ENCODE measurements around the gene FBRSL1.

The FBRSL1 gene

GRCh38 chr12:132485619-132486018 lies 4.3 kb upstream of the FBRSL1 start:
- DNase-seq: no peak

DNA sequence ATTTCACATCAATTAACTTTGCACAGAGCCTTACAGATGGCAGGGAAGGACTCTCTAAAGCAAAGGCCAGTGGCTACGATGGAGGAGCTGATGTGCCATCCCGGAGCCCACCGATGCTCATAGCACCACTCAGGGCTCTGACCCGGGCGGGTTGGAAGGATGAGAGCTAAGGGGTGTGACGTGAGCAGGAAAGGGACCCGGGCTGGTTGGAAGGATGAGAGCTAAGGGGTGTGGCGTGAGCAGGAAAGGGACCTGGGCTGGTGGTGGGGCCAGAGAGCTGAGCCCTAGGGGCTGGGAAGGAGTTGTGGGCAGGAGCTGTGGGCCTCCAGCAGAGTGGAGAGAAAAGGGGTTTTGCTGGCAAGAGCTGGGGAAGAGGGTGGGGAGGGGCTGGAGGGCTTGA lies 3.8 kb upstream of the FBRSL1 start:
- DNase-seq: no peak

DNA sequence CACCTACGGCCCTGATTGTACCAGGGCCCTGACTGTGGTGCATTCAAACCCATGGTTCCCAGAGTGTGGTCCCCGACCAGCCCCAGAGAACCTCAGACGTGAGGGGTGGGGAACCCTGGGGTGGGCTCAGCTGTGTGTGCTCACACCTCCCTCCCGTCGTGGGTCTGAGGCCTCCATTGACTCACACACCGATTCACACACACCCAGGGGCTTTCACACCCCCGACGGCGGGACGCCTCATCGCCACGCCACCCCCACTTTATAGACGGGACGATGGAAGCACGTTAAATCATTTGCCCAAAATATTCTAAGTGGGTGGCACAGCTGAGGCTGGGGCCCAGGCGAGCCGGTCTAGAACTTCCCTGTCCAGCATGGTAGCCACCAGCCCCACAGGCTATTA lies 3.4 kb upstream of the FBRSL1 start:
- no peak for DNase-seq

- DNase-seq: no peak
Observed at GRCh38 chr12:132487311-132487741, 2.6 kb upstream of the FBRSL1 start.

DNA sequence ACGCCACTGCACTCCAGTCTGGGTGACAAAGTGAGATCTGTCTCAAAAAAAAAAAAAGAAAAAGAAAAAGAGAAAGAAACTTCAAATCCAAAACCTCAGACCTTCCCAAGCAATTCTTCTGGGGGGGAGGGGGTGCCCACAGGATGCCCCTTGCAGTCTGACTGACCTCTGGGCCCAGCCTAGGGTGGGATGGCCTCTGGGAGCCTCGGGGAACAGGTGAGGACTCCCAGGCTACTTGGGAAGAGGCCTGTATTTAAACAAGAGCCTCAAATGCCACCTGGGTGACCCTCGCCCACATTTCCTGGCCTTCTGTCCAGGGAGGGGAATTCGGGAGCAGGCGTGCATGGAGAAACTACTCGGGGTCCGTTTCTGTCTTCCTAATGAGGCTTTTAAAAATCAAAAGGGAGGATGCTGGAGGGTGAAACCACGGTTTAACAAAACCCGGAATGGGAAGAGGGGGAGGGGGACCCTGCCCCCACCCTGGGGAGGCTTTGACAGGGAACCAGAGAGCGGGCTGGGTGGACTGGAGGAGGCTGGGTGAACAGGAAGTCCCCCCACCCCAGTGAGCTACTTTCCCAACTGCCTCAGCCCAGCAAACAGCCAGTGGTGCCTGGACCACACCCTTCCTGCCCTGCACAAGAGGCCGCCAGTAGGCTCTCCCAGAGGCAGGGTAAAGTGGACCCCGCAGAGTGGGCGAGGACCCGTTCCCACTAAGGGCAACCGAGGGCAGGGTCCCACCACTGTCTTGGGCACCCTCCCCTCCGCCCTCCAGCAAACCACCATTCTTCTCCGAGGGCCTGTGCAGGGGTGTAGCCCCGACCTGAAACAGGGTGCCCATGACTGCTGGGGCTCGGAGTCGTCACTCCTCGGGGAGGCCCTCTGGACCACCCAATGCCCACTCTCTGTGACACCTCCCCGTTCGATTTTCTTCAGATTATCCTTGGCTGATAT lies 1.5 kb upstream of the FBRSL1 start:
- peak in 5 of 6 experiments; percentile 22 to 66 (median 39) for DNase-seq

GRCh38 chr12:132489078-132489601 lies 811 bp upstream of the FBRSL1 start:
- peak; percentile 56 to 82 (median 64) for DNase-seq

DNA sequence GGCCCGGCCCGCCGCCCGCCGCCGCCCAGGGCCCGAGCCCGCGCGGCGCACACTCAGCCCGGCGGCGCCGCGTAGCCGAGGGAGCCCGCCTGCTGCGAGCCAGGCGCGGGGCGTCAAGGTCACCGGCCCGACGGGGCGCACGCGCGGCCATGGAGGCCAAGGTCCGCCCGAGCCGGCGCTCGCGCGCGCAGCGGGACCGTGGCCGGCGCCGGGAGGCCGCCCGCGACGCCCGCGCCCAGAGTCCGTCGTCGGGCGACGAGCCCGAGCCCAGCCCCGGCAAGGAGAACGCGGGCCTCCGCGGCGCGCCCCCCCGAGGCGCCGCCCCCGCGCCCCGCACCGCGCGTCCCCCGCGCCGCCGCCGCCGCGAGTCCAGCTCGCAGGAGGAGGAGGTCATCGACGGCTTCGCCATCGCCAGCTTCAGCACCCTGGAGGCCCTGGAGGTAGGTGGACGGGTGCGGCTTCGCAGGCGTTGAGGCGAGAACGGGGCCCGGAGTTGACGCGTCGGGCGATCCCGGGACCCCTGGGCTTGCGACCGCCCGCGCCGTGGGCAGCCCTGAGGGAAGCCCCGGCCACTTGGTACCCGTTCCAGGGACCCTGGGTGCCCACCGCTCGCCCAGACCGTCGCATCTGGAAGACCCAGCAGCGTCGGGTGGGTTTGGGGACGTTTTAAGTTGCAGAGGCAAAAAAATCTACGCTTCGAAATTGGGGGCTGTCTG lies 629 bp downstream of the FBRSL1 start:
- DNase-seq: peak in 1 of 6 experiments; percentile 19

DNA sequence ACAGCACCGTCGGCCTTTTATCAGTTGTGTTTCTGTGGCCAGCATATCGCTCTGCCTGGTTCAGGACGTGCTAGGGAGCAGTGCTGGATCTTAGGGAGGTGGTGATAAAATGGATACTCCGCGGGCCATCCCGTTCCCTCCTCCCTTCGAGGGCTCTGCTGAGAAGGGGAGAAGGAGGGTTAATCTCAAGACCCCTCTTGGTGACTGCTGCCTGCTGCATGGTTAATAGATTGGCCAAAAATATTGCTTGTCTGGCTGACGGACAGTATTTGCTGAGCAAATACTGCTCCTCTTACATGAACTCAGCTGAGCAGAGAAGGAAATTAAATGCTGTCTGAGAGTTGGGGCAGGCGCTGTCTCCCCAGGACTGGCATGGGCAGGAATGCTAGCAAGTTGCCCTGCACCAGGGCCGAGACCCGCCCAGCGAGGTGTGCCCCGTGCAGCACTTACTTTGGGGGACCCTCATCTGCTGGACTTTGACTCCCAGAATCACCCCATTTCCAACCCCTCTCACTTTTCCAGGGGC lies 1.2 kb downstream of the FBRSL1 start:
- DNase-seq: no peak

- no peak for DNase-seq
Observed at GRCh38 chr12:132491761-132492378, 1.9 kb downstream of the FBRSL1 start.

GRCh38 chr12:132492522-132492921 lies 2.6 kb downstream of the FBRSL1 start:
- no peak for DNase-seq

GRCh38 chr12:132492951-132493350 lies 3.0 kb downstream of the FBRSL1 start:
- no peak for DNase-seq

DNA sequence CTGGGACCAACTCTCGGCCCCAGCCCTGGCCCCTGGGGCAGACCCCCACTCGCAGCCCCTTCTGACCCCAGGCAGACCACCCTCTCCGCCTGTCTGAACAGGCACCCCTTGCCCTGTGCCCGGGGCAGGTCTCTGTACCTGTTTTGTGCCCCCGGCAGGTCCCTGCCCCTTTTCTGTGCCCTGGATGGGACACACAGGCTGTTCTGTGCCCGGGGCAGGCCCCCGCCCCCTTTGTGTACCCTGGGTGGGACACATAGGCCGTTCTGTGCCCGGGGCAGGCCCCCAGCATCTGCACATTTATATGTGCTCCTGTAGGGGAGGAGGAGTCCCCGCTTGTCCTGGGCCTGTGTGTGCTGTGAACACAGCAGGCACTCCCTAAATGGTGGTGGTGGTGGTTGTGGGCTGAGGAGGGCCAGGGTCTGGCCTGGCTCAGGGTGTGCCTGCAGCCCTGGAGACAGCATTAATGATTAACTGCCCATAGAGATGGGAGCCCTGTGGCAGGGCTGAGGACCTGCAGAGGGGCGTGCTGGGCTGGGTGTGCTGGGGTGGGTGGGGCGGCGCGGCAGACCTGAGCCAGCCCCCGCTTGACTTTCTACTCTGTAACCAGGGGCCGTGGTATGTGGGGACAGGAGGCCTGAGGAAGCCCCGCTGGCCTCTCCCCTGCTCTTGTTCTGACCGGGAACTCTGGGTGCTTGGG lies 3.7 kb downstream of the FBRSL1 start:
- DNase-seq: no peak

DNA sequence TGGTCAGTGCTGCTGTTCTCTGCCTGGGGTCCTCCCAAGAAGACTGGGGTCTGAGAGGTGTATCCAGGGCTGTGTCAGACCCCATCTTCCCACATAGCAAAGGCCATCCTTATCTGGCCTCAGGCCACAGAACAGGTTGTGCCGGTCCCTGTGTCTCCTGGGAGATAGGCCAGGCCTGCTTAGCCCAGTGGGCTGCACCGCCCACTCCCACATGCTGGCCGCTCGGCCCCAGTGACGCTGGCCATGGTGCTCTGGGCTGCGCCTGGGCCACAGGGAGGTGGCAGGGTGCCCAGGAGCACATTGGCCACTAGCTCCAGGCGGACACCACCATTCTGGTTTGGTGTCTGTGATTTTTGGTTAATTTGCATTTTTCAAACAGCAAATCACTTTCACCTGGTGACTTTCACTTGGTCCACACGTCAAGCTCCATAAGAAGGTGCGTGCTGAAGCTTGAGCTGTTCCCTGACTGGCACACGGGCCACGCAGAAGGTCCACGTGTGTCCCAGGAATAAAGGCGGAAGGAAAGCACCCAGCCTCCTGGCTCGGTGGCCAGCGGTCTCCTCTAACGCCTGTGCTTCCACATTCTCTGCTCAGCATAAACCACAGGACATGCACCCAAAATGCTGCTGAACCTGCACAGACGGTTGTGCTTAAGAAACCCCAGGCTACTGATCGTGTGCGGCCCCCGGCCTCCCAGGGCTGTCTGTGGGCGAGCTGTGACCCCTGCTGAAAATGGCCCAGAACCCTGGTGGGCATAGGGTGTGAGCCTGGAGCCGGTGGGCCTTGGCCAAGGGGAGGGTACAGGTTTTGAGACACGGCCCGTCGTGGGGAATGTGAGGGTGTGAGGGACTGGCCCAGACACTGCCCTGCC lies 4.6 kb downstream of the FBRSL1 start:
- no peak for DNase-seq

DNA sequence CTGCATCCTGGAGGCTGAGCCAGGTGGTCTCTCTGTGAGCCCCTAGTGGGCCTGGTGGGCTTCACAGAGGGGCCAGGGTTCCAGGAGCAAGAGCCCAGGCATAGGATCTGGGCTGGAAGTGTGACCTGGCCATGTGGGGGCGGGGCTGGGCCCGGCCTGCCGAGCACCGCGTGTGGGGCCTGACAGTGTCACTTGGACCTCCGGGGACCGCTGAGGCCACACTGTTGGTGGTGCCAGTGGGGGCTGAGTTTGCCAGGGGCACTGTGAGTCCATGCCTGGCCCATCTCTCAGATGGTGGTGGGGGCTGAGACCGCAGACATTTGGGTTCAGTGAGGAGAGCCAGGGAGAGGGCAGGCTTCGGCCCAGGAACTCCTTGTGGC lies 5.2 kb downstream of the FBRSL1 start:
- no peak for DNase-seq

DNA sequence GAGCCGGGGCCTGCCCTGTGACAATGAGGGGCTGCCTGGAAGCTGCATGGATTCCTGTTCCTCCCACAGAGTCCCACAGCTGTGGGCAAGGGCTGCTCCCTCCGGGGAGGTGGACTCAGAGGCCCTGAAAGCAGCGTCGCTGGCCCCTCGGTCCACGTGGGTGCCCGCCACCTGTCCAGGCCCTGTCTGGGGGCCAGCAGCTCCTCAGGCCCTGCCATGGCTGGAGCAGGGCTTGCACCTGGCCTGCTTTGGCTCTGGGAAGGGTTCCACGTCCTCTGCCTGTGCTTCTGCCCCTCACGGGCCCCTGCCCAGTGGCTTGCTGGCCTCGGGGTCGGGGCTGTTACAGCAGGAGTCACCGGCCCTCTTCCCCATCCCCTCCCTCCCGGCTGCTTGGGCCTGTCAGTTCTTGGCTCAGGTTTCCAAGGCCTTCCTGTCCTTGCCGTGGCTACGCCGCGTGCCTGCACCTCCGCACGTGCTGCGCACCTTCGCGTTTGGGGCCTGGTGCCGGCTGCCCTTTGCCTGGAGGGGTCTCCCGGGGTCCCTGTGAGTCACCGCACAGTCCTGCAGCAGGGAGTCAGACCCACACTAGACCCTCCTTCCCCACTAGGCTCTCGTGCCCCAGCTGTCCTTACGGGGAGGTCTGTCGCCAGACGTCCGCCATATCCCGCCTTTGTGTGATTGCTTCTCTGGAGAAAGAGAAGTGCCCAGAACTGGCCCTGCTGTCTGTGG lies 5.8 kb downstream of the FBRSL1 start:
- DNase-seq: no peak

DNA sequence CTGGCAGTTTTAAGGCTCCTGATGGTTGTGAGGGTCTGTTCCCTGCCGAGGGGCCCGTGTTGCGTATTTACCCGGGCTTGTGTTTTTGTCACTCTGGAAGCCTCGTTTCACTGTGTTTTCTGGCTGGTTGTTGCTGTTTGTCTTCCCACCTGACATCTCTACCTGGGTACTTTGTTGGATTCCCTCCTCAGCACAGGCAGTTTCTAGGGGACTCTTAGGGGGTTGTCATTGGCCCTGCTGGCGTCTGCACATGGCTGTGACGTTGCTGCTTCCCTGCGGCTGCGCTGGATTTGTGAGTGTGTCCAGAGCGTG lies 6.4 kb downstream of the FBRSL1 start:
- no peak for DNase-seq

DNA sequence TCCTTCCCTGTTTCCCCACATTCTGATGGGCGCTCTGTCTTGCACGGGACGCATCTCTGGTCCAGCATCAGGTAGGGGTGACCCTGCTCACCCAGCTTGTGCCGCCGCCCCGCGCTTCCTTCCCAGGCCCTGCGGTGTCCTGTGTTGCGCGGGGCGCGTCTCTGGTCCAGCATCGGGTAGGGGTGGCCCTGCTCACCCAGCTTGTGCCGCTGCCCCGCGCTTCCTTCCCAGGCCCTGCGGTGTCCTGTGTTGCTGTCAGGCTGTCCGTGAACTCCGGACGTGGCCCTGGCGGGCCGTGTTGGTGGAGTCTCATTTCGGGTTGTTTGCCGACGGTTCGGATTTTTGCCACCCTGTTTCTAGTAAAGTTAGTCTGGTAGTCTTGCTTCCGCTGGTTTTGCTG lies 6.8 kb downstream of the FBRSL1 start:
- DNase-seq: no peak

DNA sequence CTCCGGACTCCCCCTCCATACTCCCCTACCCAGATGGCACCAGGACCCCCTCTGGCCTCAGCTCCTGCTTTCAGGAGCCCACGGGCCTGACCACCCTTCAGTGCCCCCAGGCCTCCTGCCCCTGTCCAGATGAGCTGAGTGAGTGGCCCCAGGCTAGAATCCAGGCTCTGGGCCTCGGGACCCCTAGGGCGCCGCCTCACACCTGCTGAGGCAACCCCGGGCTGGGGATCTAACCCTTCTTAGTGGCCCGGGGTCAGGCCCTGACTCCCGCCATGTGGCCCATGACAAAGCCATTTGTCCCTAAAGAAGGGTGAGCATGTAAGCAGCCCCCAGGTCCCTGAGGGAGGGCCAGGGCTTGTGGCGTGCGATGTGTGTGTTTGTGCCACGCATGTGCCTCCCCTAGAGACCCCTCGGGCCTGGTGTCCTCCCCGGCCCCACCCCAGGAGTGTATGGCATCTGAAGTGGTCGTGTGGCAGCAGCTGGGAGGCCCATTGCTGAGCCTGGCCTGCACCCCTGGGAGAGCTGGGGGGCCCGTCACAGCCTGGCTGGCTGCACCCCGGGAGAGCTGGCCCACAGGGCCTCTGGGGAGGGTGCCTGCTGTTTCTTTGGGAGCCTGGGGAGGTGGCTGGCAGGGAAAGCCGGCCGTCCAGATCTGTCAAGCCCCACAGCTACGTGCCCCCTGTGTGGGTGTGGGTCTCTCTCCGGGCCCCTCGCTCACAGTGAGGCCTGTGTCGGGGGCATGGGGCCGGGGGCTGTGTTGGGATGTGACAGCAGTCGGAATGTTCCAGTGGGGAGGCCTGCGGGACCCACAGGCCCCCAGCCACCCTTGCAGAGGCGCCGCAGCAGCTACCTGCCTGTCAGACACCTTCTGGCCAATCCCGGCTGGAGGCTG lies 7.8 kb downstream of the FBRSL1 start:
- no peak for DNase-seq

DNA sequence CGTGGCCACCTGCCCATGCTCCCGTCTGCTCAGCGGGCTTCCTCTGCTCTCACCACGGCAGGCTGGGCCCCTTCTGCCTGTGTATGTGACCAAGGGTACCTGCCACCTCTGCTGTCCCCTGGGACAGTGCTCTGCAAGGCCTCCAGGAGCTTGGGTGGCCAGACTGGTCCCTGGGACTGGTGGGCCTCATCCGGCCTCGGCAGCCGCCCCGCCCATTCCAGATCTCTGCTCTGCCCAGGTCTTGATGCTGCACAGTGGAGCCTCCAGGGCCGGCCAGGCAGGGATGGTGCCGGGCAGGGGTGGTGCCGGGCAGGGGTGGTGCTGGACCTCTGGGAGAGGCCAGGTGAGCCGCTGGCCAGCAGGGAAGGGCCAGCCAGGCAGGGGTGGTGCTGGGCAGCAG lies 9.0 kb downstream of the FBRSL1 start:
- DNase-seq: no peak
